Measurements from ENCODE around the gene APEH. TPM values are rescaled to one million over a fixed set of nuclear protein-coding genes. Genes with fewer than 3 reads are reported as not detected.

Gene APEH
- total RNA-seq, 4 donors from 2014 or later = 35.3 to 78.7 (median 61.4) TPM

GRCh38 chr3:49667701-49668413, 6.3 kb upstream of the APEH start:
- Histone ChIP-seq H3K27me3 (no peaks in the 10 kb centered on the region), H3K36me3 (no peaks in the 10 kb centered on the region), H3K4me3 (no peak overlapping the region), H3K9me3 (no peaks in the 10 kb centered on the region), H3K4me1 (no peaks in the 10 kb centered on the region), H3K27ac (no peak overlapping the region)
- TF ChIP-seq POLR2A (IDR thresholded peaks at IDR 0.05) (no peak), CTCF (IDR thresholded peaks at IDR 0.05) (no peak)
- intact Hi-C loops (cut with DNase I; ENCODE audit: low total_unique reads) = loop anchor here (5.0 kb wide), 1 partner anchor 131 kb away; no protein-coding TSS in a partner anchor
- no peak for DNase-seq

DNA sequence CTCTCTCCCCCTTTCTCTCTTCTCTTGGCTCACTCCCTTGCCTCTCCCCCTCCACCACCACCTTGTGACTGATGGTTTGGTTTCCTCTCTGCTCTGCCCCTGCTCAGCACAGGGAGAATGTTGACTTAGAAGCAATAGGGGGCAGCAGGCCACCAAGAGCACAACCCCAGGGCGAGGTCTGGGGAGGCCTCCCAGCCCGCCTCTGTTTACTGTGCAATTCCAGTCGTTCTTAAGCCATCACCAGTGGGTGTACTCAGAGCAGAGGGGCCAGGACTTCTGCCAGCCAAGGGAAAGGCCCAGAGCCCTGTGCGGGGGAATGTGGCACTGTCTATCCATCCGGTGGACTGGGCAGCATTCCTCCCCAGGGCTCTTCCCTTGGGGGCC, 5.7 kb upstream of the APEH start:
- DNase-seq = no peak
- Histone ChIP-seq H3K36me3 (no peaks in the 10 kb centered on the region), H3K27ac (no peak overlapping the region), H3K4me1 (no peaks in the 10 kb centered on the region), H3K9me3 (no peaks in the 10 kb centered on the region), H3K27me3 (no peaks in the 10 kb centered on the region), H3K4me3 (no peak overlapping the region)
- no peak for TF ChIP-seq CTCF (IDR thresholded peaks at IDR 0.05)
- TF ChIP-seq POLR2A (IDR thresholded peaks at IDR 0.05) = no peak
- intact Hi-C loops (cut with DNase I; ENCODE audit: low total_unique reads) = loop anchor here (5.0 kb wide), 1 partner anchor 131 kb away; no protein-coding TSS in a partner anchor

DNA sequence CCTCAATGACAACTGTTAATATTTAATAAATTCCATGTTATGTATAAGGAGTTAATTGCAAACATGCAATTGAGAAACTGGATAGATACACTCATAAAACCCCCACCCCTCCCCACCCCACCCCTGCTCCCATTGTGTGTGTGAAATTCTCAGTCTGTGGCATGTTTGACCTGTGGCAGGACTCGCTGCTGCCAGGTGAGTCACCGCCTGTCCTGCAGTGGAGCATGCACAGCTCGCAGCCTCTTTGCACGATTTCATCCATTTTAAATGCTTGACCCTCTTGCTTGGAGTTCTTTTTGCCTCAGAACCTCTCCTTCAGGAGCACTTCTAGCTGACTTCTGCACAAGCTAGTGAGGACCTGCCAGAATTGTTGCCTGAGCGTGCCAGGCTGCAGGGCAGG, 5.3 kb upstream of the APEH start:
- no peaks in the 10 kb centered on the region for H3K4me1 ChIP-seq
- H3K27me3 ChIP-seq = no peaks in the 10 kb centered on the region
- H3K9me3 ChIP-seq = no peaks in the 10 kb centered on the region
- no peak overlapping the region for H3K27ac ChIP-seq
- DNase-seq = no peak
- intact Hi-C loops (cut with DNase I; ENCODE audit: low total_unique reads) = loop anchor here (5.0 kb wide), 1 partner anchor 132 kb away; no protein-coding TSS in a partner anchor
- TF ChIP-seq CTCF (IDR thresholded peaks at IDR 0.05) (no peak), POLR2A (IDR thresholded peaks at IDR 0.05) (no peak)
- H3K36me3 ChIP-seq = no peaks in the 10 kb centered on the region
- no peak overlapping the region for H3K4me3 ChIP-seq

DNA sequence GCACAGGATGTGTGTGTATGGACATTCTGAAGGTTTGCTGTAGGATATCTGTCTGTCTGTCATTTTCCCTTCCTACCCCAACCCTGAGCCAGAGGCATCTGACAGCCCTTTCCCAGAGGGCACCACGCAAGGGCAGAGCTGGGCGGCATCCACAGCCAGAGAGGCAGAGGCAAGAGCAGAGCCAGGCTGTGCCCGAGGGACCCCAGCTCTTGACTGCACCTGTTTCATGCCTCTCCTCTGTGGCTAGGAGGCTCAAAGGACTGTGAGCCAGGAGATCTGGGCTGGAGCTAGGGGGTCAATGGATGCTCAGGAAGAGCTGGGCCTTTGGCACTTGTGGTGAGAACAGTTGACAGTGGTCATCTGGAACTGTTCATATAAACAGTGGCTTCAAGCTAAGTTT, 4.8 kb upstream of the APEH start:
- Histone ChIP-seq H3K36me3 (no peaks in the 10 kb centered on the region), H3K4me1 (no peaks in the 10 kb centered on the region), H3K27ac (no peak overlapping the region), H3K9me3 (no peaks in the 10 kb centered on the region), H3K27me3 (no peaks in the 10 kb centered on the region), H3K4me3 (no peak overlapping the region)
- intact Hi-C loops (cut with DNase I; ENCODE audit: low total_unique reads) = loop anchor here (5.0 kb wide), 1 partner anchor 132 kb away; no protein-coding TSS in a partner anchor
- no peak for DNase-seq
- TF ChIP-seq POLR2A (IDR thresholded peaks at IDR 0.05) (no peak), CTCF (IDR thresholded peaks at IDR 0.05) (no peak)

DNA sequence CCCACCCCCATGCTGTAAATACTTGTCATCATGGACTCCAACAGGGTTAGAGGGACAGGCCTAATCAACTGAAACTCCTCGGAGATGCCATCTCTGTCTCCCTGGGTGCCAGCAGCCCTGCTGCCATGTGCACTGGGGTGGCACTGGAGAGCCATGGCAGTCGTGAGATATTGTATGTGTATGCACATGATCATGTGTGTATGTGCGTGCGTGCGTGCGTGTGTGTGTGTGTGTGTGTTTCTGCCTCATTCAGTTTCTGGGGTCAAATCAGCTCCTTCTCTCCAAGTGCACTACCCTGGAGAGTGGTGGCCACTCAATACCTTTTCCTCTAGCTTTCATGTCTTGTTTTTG, 3.2 kb upstream of the APEH start:
- no peak overlapping the region for H3K27ac ChIP-seq
- H3K36me3 ChIP-seq = no peaks in the 10 kb centered on the region
- peaks cover 0 to 8% of the 10 kb centered on the region in 2 donors for H3K4me1 ChIP-seq
- TF ChIP-seq CTCF (IDR thresholded peaks at IDR 0.05) (no peak), POLR2A (IDR thresholded peaks at IDR 0.05) (no peak)
- no peak for DNase-seq
- intact Hi-C loops (cut with DNase I; ENCODE audit: low total_unique reads) = no loop called here
- no peak overlapping the region for H3K4me3 ChIP-seq
- no peaks in the 10 kb centered on the region for H3K27me3 ChIP-seq
- H3K9me3 ChIP-seq = no peaks in the 10 kb centered on the region
